OCI-LY7 (cell line): ENCODE results near the gene HLX.

Experiments used
- EZH2phosphoT487 ChIP-seq: fragments of 200-600 bp; sonication (generic); IDR thresholded peaks from 2 replicates; pipeline ENCODE4 v1.6.1; 2018; ENCODE audit warnings: low read depth, borderline replicate concordance, mild to moderate bottlenecking, mixed run types, antibody characterized with exemption, low read length, moderate library complexity, mixed read lengths
- TF ChIP-seq, protein P1 (sequence below): fragments of 200-600 bp; sonication (generic); conservative IDR thresholded peaks from 2 replicates; pipeline ENCODE4 v1.5.1; 2014; ENCODE audit warnings: mild to moderate bottlenecking, antibody characterized with exemption, low read length, moderate library complexity, mixed read lengths

DNA sequence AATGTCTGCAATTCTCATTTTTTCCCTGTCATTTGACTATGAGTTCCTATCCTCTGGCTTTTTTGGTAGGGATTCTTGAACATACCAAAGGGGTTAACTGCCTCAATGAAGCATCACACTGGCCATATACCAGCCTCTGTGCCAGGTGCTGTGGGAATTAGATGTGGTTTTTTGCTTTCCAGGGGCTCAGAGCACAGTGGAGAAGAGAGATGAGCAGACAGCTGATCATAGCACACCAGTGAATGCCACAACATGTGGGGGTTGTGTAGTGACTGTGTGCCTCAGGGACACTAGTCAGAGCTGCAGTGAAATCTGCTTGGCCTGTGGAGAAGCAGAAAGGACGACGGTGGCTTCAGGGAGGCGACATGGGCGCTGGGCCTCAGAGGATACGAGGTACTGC is 30.8 kb downstream of the HLX start:
- TF ChIP-seq, protein P1, sequence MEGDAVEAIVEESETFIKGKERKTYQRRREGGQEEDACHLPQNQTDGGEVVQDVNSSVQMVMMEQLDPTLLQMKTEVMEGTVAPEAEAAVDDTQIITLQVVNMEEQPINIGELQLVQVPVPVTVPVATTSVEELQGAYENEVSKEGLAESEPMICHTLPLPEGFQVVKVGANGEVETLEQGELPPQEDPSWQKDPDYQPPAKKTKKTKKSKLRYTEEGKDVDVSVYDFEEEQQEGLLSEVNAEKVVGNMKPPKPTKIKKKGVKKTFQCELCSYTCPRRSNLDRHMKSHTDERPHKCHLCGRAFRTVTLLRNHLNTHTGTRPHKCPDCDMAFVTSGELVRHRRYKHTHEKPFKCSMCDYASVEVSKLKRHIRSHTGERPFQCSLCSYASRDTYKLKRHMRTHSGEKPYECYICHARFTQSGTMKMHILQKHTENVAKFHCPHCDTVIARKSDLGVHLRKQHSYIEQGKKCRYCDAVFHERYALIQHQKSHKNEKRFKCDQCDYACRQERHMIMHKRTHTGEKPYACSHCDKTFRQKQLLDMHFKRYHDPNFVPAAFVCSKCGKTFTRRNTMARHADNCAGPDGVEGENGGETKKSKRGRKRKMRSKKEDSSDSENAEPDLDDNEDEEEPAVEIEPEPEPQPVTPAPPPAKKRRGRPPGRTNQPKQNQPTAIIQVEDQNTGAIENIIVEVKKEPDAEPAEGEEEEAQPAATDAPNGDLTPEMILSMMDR = no peak
- no peak for TF ChIP-seq EZH2phosphoT487
